Left hindlimb (tissue), 1 donor: Measurements from ENCODE around the gene TMEM184A.

Source experiments
- DNase-seq: peaks from one replicate; pipeline ENCODE4 v3.0.0-alpha.2; 2018

Gene TMEM184A

GRCh38 chr7:1555813-1556543, at the start of gene TMEM184A:
TSS of gene TMEM184A (minus strand) at chr7:1556205. CDS start at chr7:1555484, 721 bp downstream.
- DNase-seq, result no peak

- DNase-seq, result no peak
Measured at GRCh38 chr7:1604383-1604782, 48.4 kb upstream of the TMEM184A start.

- DNase-seq, result no peak
Measured at GRCh38 chr7:1603346-1604225, 47.6 kb upstream of the TMEM184A start.

- no peak for DNase-seq
Measured at GRCh38 chr7:1602386-1602785, 46.4 kb upstream of the TMEM184A start.

GRCh38 chr7:1601956-1602355, 46.0 kb upstream of the TMEM184A start:
- no peak for DNase-seq

- DNase-seq, result no peak
Measured at GRCh38 chr7:1599640-1600395, 43.8 kb upstream of the TMEM184A start.

GRCh38 chr7:1598961-1599639, 43.1 kb upstream of the TMEM184A start:
- DNase-seq, result no peak

GRCh38 chr7:1598286-1598685, 42.3 kb upstream of the TMEM184A start:
- DNase-seq, result no peak

GRCh38 chr7:1597791-1598190, 41.8 kb upstream of the TMEM184A start:
- no peak for DNase-seq

GRCh38 chr7:1597066-1597760, 41.2 kb upstream of the TMEM184A start:
- DNase-seq, result no peak

GRCh38 chr7:1596181-1597043, 40.4 kb upstream of the TMEM184A start:
- no peak for DNase-seq

- no peak for DNase-seq
Measured at GRCh38 chr7:1595636-1596035, 39.6 kb upstream of the TMEM184A start.

GRCh38 chr7:1595027-1595426, 39.0 kb upstream of the TMEM184A start:
- DNase-seq, result no peak

- no peak for DNase-seq
Measured at GRCh38 chr7:1593904-1594421, 38.0 kb upstream of the TMEM184A start.

GRCh38 chr7:1593091-1593866, 37.3 kb upstream of the TMEM184A start:
- DNase-seq, result no peak

- no peak for DNase-seq
Measured at GRCh38 chr7:1592299-1592871, 36.4 kb upstream of the TMEM184A start.

- DNase-seq, result no peak
Measured at GRCh38 chr7:1591876-1592275, 35.9 kb upstream of the TMEM184A start.

GRCh38 chr7:1591396-1591795, 35.4 kb upstream of the TMEM184A start:
- no peak for DNase-seq

GRCh38 chr7:1590887-1591286, 34.9 kb upstream of the TMEM184A start:
- DNase-seq, result no peak

- DNase-seq, result no peak
Measured at GRCh38 chr7:1590476-1590875, 34.5 kb upstream of the TMEM184A start.
